ENCODE results near the gene TSC2. TPM values are rescaled to one million over a fixed set of nuclear protein-coding genes. Genes with fewer than 3 reads are reported as not detected.

Gene TSC2
- total RNA-seq, 1 donor from 2014 or later = 88.3 TPM

- no peak for DNase-seq (ENCODE audit: low spot score)
These were observed 5.4 kb upstream of the TSC2 start for GRCh38 chr16:2042171-2042985.

- no peak for DNase-seq (ENCODE audit: low spot score)
These were observed 4.7 kb upstream of the TSC2 start for GRCh38 chr16:2042986-2043666.

GRCh38 chr16:2043667-2044451 lies 3.9 kb upstream of the TSC2 start:
- no peak for DNase-seq (ENCODE audit: low spot score)

GRCh38 chr16:2044541-2044940 lies 3.2 kb upstream of the TSC2 start:
- DNase-seq (ENCODE audit: low spot score) = no peak

GRCh38 chr16:2045965-2046892 lies 1.6 kb upstream of the TSC2 start:
- no peak for DNase-seq (ENCODE audit: low spot score)

- no peak for DNase-seq (ENCODE audit: low spot score)
These were observed 874 bp upstream of the TSC2 start for GRCh38 chr16:2046893-2047329.

GRCh38 chr16:2048116-2048543 lies 345 bp downstream of the TSC2 start:
- no peak for DNase-seq (ENCODE audit: low spot score)

- DNase-seq (ENCODE audit: low spot score) = no peak
These were observed 5.4 kb downstream of the TSC2 start for GRCh38 chr16:2053211-2053610.

GRCh38 chr16:2053897-2054296 lies 6.1 kb downstream of the TSC2 start:
- DNase-seq (ENCODE audit: low spot score) = no peak

- no peak for DNase-seq (ENCODE audit: low spot score)
These were observed 6.9 kb downstream of the TSC2 start for GRCh38 chr16:2054543-2055245.

GRCh38 chr16:2056077-2056476 lies 8.3 kb downstream of the TSC2 start:
- no peak for DNase-seq (ENCODE audit: low spot score)

GRCh38 chr16:2056681-2057407 lies 9.1 kb downstream of the TSC2 start:
- DNase-seq (ENCODE audit: low spot score) = no peak

GRCh38 chr16:2057438-2057837 lies 9.7 kb downstream of the TSC2 start:
- no peak for DNase-seq (ENCODE audit: low spot score)

GRCh38 chr16:2058420-2058819 lies 10.6 kb downstream of the TSC2 start:
- DNase-seq (ENCODE audit: low spot score) = no peak

- DNase-seq (ENCODE audit: low spot score) = no peak
These were observed 11.1 kb downstream of the TSC2 start for GRCh38 chr16:2058872-2059271.

GRCh38 chr16:2060346-2060745 lies 12.6 kb downstream of the TSC2 start:
- no peak for DNase-seq (ENCODE audit: low spot score)

GRCh38 chr16:2061023-2061422 lies 13.2 kb downstream of the TSC2 start:
- no peak for DNase-seq (ENCODE audit: low spot score)

- no peak for DNase-seq (ENCODE audit: low spot score)
These were observed 13.7 kb downstream of the TSC2 start for GRCh38 chr16:2061526-2061925.

GRCh38 chr16:2062801-2063200 lies 15.0 kb downstream of the TSC2 start:
- DNase-seq (ENCODE audit: low spot score) = no peak

All from mesenteric fat pad (tissue), 1 donor.